ENCODE data around the gene SEC22A.
A peak's percentile ranks its signal among the peaks of the same experiment; 100 is the strongest.

The SEC22A gene

DNA sequence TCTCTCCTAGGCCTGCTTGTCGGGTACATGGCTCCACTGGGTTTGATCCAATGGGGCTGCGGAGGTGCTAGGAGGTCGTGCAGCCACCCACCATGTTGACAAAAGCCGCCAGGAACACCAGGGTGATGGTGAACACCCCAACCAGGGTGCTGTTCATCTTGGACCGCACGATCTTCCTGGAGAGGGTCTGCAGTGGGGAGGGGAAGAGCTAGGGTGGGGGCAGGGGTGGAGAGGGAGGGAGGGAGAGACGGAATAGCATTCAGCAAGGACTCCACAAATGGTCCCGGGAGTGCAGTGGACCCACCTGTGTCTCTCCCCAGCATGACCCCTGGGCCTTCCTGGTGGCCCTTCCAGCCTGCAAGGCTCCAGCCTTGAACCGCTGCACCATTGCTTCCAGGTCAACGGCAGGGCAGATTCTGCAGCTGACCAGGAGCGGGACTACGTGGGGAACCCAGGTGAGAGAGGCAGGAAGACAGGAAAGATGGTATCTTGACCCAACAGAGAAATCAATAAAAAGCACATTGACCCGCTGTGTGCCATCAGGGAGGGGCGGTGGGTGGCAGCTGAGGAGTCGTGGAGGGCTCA lies 102.3 kb downstream of the SEC22A start:
- TF ChIP-seq, protein P1, sequence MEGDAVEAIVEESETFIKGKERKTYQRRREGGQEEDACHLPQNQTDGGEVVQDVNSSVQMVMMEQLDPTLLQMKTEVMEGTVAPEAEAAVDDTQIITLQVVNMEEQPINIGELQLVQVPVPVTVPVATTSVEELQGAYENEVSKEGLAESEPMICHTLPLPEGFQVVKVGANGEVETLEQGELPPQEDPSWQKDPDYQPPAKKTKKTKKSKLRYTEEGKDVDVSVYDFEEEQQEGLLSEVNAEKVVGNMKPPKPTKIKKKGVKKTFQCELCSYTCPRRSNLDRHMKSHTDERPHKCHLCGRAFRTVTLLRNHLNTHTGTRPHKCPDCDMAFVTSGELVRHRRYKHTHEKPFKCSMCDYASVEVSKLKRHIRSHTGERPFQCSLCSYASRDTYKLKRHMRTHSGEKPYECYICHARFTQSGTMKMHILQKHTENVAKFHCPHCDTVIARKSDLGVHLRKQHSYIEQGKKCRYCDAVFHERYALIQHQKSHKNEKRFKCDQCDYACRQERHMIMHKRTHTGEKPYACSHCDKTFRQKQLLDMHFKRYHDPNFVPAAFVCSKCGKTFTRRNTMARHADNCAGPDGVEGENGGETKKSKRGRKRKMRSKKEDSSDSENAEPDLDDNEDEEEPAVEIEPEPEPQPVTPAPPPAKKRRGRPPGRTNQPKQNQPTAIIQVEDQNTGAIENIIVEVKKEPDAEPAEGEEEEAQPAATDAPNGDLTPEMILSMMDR (conservative IDR thresholded peaks at IDR 0.05; ENCODE audit: control insufficient read depth, insufficient read depth, low read depth, low read length) = no peak
- H3K4me3 ChIP-seq (ENCODE audit: control insufficient read depth, low read depth, low read length) = no peak overlapping the region
- DNase-seq (ENCODE audit: low read depth) = no peak

DNA sequence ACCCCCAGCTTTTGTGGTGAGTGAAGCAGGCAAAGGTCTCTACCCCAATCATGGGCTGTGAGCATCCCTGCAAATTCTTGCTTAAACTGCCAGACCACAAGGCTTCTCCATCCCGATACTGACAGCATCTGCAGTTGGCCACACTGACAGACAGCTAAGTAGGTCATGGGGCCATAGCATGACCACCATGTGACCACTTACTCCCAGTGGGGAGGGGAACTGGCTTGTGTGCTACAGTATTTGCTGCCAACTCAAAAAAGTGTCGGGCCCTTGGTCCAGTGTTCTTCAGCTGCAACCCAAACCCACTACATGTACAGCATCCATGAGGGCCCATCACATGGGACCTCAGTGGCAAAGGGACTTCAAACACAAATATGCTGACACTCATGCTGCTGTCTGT lies 103.4 kb downstream of the SEC22A start:
- DNase-seq (ENCODE audit: low read depth) = no peak
- TF ChIP-seq, protein P1 (conservative IDR thresholded peaks at IDR 0.05; ENCODE audit: control insufficient read depth, insufficient read depth, low read depth, low read length) = no peak
- no peak overlapping the region for H3K4me3 ChIP-seq (ENCODE audit: control insufficient read depth, low read depth, low read length)

DNA sequence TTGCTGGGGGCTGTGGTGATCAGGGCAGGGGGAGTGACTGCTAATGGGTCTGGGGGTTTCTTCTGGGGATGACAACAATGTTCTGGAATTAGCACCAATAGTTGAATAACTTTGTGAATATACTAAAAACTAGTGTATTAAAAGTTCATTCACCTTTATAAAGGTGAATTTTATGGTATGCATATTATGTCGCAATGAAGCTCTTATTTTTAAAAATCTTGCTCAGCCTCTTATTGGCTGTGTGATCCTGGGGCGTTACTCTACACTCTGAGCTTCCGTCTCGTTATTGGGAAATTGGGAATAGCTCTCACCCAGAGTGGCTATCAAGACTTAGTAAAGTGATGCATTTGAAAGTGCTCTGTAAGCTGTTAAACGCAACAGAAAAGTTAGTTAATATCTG lies 105.3 kb downstream of the SEC22A start:
- no peak overlapping the region for H3K4me3 ChIP-seq (ENCODE audit: control insufficient read depth, low read depth, low read length)
- TF ChIP-seq, protein P1 (conservative IDR thresholded peaks at IDR 0.05; ENCODE audit: control insufficient read depth, insufficient read depth, low read depth, low read length) = no peak
- no peak for DNase-seq (ENCODE audit: low read depth)

DNA sequence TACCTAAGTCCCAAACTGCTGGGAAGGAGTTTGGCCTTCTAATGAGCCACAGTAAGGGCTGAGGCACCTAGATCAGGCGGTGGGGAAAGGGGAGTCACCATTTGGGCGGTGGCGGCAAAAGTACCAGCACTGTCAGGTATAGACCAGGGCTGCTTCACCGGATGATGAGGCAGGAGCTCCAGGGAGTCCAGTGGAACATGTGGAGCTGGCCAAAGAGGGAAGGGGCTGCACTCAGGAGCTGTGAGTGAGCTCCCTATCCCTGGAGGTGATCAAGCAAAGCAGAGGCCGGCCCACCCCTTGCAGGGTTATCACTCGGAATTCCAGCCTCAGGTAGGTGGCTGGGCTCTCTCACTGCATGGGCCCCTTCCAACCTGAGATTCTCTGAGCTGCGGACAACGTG lies 108.4 kb downstream of the SEC22A start:
- H3K4me3 ChIP-seq (ENCODE audit: control insufficient read depth, low read depth, low read length) = no peak overlapping the region
- DNase-seq (ENCODE audit: low read depth) = no peak
- TF ChIP-seq, protein P1 (conservative IDR thresholded peaks at IDR 0.05; ENCODE audit: control insufficient read depth, insufficient read depth, low read depth, low read length) = no peak

DNA sequence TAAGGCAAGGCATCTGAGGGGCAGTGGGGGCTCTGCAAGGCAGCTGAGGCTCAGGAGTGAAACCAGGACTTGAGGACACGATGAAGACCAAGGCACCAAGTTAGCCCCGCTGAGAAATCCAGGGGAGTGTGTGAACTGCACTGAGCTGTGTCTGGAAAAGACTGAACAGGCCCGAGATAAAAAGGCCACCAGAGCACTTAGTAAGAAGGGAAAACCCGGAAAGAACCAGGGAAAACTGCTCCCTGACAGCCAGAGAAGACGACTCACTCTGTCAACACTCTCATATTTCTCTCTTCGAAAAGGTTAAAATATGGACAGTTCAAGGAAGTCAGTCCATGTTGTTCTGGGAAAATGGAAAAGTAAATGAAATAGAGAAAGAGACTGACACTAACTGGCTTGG lies 109.0 kb downstream of the SEC22A start:
- DNase-seq (ENCODE audit: low read depth) = peak; percentile 6
- H3K4me3 ChIP-seq (ENCODE audit: control insufficient read depth, low read depth, low read length) = no peak overlapping the region
- TF ChIP-seq, protein P1 (conservative IDR thresholded peaks at IDR 0.05; ENCODE audit: control insufficient read depth, insufficient read depth, low read depth, low read length) = no peak

DNA sequence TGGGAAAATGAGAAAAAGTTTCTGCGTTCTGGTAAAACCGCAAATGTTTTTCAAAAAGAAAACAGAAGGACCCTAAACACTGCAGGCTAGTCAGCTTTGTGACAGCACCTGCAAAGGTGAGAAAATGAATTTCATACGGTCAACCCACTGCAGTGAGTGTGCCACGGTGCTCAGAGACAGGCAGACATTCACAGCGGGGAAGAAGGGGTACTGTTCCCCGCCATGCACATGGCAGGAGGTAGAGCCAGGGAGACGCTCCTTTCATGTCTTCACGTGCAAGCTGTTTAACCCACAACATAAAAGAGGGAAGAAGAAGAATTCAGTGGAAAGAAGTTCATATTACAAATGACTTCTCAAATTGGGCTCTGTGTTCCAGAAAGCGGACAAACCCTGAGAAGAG lies 109.5 kb downstream of the SEC22A start:
- no peak for DNase-seq (ENCODE audit: low read depth)
- no peak overlapping the region for H3K4me3 ChIP-seq (ENCODE audit: control insufficient read depth, low read depth, low read length)
- TF ChIP-seq, protein P1 (conservative IDR thresholded peaks at IDR 0.05; ENCODE audit: control insufficient read depth, insufficient read depth, low read depth, low read length) = no peak
